Large intestine (tissue), 3 donors: Measurements from ENCODE around the gene LUC7L2. TPM values are rescaled to one million over a fixed set of nuclear protein-coding genes. Genes with fewer than 3 reads are reported as not detected.
"Not testable (repeated sequence)": the region's sequence is repeated elsewhere in the genome, so short reads cannot be mapped to it uniquely, and the experiment has no call there.

Source experiments
- DNase-seq, 2 donors: peaks; one replicate each; pipeline versions ENCODE4 v3.0.0 to v3.0.0-alpha.2; 2013
- H3K27ac ChIP-seq: one replicate; pipeline ENCODE4 v1.5.1; 2013; ENCODE audit warnings: low read length
- H3K27me3 ChIP-seq: 2 replicates; pipeline ENCODE4 v1.6.1; 2013; ENCODE audit warnings: low read length; ENCODE audit not compliant: control insufficient read depth, insufficient read depth
- H3K36me3 ChIP-seq: 2 replicates; pipeline ENCODE4 v1.6.1; 2013; ENCODE audit warnings: low read length; ENCODE audit not compliant: control insufficient read depth, insufficient read depth
- H3K4me1 ChIP-seq: one replicate; pipeline ENCODE4 v1.6.1; 2013; ENCODE audit warnings: low read length; ENCODE audit not compliant: control insufficient read depth, insufficient read depth
- H3K4me3 ChIP-seq: one replicate; pipeline ENCODE4 v1.5.1; 2013; ENCODE audit warnings: low read length
- H3K9me3 ChIP-seq: one replicate; pipeline ENCODE4 v1.6.1; 2013; ENCODE audit warnings: mild to moderate bottlenecking, low read depth, low read length, moderate library complexity; ENCODE audit not compliant: control insufficient read depth
- WGBS: methylation state at CpG from one replicate; pipeline ENCODE4 v1.1.5; 2013; ENCODE audit warnings: low lambda C conversion rate; ENCODE audit not compliant: insufficient coverage; 5-methylcytosine and 5-hydroxymethylcytosine counted together
- polyA plus RNA-seq: library from polyadenylated mRNA; unstranded; fragments of 120-200 nt; gene quantifications from one replicate; pipeline ENCODE4 v1.2.1, GENCODE V29; 2013

Gene LUC7L2
- polyA plus RNA-seq, 1 donor = 101 TPM

- Histone ChIP-seq H3K4me1 (no peaks in the 10 kb centered on the region), H3K36me3 (peaks cover 49% of the 10 kb centered on the region), H3K9me3 (no peaks in the 10 kb centered on the region), H3K27ac (no peak overlapping the region), H3K4me3 (no peak overlapping the region), H3K27me3 (no peaks in the 10 kb centered on the region)
- no peak for DNase-seq
- WGBS = no CpG with 5 or more reads among the region's 4 CpGs
Measured at GRCh38 chr7:139423091-139423490, 63.4 kb downstream of the LUC7L2 start.

DNA sequence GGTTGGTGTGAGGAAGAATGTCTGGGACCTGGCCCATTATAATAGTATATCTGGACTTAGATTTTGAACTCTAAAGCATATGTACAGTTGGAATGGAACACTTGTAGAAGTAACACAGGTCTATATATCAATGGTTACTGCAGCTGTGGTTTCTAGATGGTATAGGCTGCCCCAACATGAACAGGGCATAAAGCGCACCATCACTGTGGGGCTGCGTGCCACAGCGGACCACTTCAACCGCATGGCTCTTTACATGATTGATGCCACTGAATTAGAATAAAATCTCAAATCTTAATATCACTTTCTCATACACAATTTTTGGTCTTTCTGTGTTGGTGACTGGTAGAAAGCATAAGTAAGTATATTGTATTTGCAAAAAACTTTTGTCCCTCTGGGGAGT lies 64.3 kb downstream of the LUC7L2 start:
- Histone ChIP-seq H3K27me3 (no peaks in the 10 kb centered on the region), H3K4me3 (no peak overlapping the region), H3K36me3 (peaks cover 45% of the 10 kb centered on the region), H3K27ac (no peak overlapping the region), H3K9me3 (no peaks in the 10 kb centered on the region), H3K4me1 (no peaks in the 10 kb centered on the region)
- DNase-seq = no peak
- whole genome bisulfite sequencing = no CpG with 5 or more reads among the region's 4 CpGs

- H3K4me3 ChIP-seq, DNase-seq, H3K27me3 ChIP-seq, H3K27ac ChIP-seq, H3K4me1 ChIP-seq, H3K9me3 ChIP-seq: not testable (repeated sequence)
- no CpG with 5 or more reads among the region's 10 CpGs for WGBS
- H3K36me3 ChIP-seq = peaks cover 35% of the 10 kb centered on the region
Measured at GRCh38 chr7:139425701-139426100, 66.0 kb downstream of the LUC7L2 start.

- no peak overlapping the region for H3K4me3 ChIP-seq
- no peaks in the 10 kb centered on the region for H3K27me3 ChIP-seq
- peaks cover 33% of the 10 kb centered on the region for H3K36me3 ChIP-seq
- no peaks in the 10 kb centered on the region for H3K4me1 ChIP-seq
- 80% methylated on average over 2 of the region's 12 CpGs for WGBS
- DNase-seq = no peak
- H3K27ac ChIP-seq = no peak overlapping the region
- no peaks in the 10 kb centered on the region for H3K9me3 ChIP-seq
Measured at GRCh38 chr7:139426258-139427028, 66.7 kb downstream of the LUC7L2 start.

- Histone ChIP-seq H3K36me3 (peaks cover 28% of the 10 kb centered on the region), H3K27ac (no peak overlapping the region), H3K9me3 (no peaks in the 10 kb centered on the region), H3K4me3 (no peak overlapping the region), H3K27me3 (no peaks in the 10 kb centered on the region), H3K4me1 (no peaks in the 10 kb centered on the region)
- DNase-seq = no peak
- WGBS = no CpG with 5 or more reads among the region's 1 CpG
Measured at GRCh38 chr7:139427029-139427420, 67.3 kb downstream of the LUC7L2 start.

- WGBS = 94% methylated on average over 5 of the region's 7 CpGs
- H3K4me1 ChIP-seq = no peaks in the 10 kb centered on the region
- peaks cover 21% of the 10 kb centered on the region for H3K36me3 ChIP-seq
- H3K9me3 ChIP-seq = no peaks in the 10 kb centered on the region
- H3K27me3 ChIP-seq = no peaks in the 10 kb centered on the region
- DNase-seq = no peak
- H3K4me3 ChIP-seq = no peak overlapping the region
- no peak overlapping the region for H3K27ac ChIP-seq
Measured at GRCh38 chr7:139427788-139428187, 68.1 kb downstream of the LUC7L2 start.

DNA sequence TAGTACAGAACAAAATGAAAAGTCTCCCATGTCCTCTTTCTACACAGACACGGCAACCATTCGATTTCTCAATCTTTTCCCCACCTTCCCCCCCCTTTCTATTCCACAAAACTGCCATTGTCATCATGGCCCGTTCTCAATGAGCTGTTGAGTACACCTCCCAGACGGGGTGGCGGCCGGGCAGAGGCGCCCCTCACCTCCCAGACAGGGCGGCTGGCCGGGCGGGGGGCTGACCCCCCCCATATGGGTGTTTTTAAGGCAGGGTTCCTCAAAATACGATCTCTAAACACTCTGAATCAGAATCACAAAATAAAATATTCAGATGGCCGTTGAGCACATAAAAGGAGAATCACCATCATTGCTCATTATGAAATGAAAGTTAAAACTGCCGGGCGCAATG lies 70.0 kb downstream of the LUC7L2 start:
- not testable (repeated sequence) for H3K4me3 ChIP-seq, H3K27me3 ChIP-seq, DNase-seq, H3K4me1 ChIP-seq, H3K27ac ChIP-seq, H3K9me3 ChIP-seq
- WGBS = no CpG with 5 or more reads among the region's 14 CpGs
- H3K36me3 ChIP-seq = peaks cover 11% of the 10 kb centered on the region

DNA sequence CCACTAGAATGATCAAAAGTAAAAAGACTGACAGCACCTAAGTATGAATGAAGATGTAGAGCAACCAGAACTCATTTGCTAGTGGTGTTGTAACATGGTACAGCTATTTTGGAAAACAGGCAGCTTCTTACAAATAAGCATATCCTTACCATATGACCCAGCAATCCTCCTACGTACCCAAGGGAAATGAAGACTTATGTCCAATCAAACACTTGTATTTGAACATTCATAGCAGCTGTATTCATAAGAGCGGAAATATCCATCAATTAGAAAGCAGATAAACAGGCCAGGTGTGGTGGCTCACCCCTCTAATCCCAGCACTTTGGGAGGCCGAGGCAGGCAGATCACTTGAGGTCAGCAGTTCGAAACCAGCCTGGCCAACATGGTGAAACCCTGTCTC lies 70.7 kb downstream of the LUC7L2 start:
- Histone ChIP-seq H3K9me3 (no peaks in the 10 kb centered on the region), H3K27me3 (no peaks in the 10 kb centered on the region), H3K36me3 (peaks cover 11% of the 10 kb centered on the region), H3K4me1 (peaks cover 2% of the 10 kb centered on the region), H3K4me3 (no peak overlapping the region), H3K27ac (no peak overlapping the region)
- no peak for DNase-seq
- no CpG with 5 or more reads among the region's 4 CpGs for whole genome bisulfite sequencing

DNA sequence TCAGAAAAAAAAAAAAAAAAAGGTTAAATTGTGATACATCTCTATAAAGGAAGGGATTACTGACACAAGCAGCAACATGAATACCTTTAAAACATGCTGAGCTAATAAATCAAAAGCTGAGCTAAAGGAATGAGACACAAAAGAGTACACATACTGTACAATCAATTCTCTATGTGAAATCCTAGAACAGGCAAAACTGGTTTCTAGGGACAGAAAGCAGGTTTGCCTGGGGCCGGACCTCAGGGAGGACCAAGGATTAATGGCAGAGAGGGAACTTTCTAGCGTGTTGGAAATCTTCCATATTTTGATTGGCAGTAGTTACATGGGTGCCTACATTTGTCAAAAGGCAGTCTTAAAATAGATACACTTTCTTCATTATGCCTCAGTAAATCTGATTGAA lies 71.3 kb downstream of the LUC7L2 start:
- Histone ChIP-seq H3K36me3 (peaks cover 11% of the 10 kb centered on the region), H3K27me3 (no peaks in the 10 kb centered on the region), H3K9me3 (no peaks in the 10 kb centered on the region), H3K4me1 (peaks cover 2% of the 10 kb centered on the region), H3K27ac (no peak overlapping the region), H3K4me3 (no peak overlapping the region)
- DNase-seq = peak in 1 of 2 donors; percentile 29
- no CpG with 5 or more reads among the region's 2 CpGs for WGBS

DNA sequence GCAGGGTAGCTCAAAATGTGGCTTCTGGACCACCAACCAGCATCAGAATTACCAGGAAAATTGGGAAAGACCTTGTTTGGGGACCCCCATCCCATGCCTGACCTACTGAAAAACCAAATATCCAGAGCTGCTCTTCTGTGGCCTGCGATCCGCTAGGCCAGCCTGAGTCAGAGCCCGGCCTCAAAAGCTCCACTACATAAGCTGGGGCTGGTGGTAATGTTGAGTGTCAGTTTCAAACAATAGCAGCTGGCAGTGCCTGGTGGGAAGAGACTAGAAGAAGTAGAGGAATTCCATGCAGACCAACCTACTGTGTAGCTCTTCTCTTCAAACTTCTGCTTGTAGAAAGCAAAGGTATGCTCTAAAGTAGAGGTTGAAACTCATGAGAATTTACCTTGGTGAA lies 71.8 kb downstream of the LUC7L2 start:
- no CpG with 5 or more reads among the region's 3 CpGs for WGBS
- H3K36me3 ChIP-seq = peaks cover 11% of the 10 kb centered on the region
- no peaks in the 10 kb centered on the region for H3K27me3 ChIP-seq
- no peaks in the 10 kb centered on the region for H3K9me3 ChIP-seq
- no peak for DNase-seq
- H3K27ac ChIP-seq = no peak overlapping the region
- no peak overlapping the region for H3K4me3 ChIP-seq
- peaks cover 2% of the 10 kb centered on the region for H3K4me1 ChIP-seq

GRCh38 chr7:139436806-139437205 lies 77.1 kb downstream of the LUC7L2 start:
- Histone ChIP-seq H3K36me3 (no peaks in the 10 kb centered on the region), H3K9me3 (no peaks in the 10 kb centered on the region), H3K27ac (no peak overlapping the region), H3K27me3 (no peaks in the 10 kb centered on the region), H3K4me3 (no peak overlapping the region), H3K4me1 (peaks cover 2% of the 10 kb centered on the region)
- WGBS = no CpG with 5 or more reads among the region's 9 CpGs
- DNase-seq = no peak
